ENCODE measurements around the gene IDNK.

The IDNK gene

DNA sequence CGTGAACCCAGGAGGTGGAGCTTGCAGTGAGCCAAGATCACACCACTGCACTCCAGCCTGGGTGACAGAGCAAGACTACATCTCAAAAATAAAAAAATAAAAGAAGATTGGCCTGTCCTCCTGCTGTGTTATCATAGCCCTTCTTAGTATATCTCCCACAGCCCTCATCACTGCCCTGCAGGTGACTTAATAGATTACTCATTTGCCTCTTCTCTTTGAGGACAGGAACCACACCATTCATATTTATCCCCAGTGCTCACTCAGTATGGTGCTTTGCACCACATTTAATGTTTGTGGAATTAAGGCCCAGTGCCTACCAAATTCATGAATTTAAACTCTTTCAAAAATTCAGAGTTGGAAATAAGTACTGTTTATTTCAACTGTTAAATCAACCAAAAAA, 10.3 kb downstream of the IDNK start:
- DNase-seq (ENCODE audit: low read depth in 2 of 3, low spot score in 1 of 3): no peak

DNA sequence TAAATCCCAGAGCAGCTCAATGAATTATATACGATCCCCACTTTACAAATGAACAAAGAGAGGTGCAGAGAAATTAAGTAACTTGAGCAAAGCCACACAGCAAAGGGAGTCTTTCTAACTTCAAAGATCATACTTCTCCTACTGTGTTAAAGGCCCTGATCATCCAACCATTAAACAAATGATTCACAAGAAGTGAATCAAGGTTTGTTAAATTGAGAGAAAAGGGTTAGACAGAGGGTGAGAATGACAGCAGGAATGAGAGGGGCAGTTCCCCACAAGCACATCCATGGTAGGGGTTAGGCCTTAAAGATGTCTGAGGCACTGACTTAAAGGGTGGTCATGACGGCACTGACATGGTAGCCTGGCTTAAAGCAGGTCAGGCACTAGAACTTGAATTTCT, 10.7 kb downstream of the IDNK start:
- DNase-seq (ENCODE audit: low read depth in 2 of 3, low spot score in 1 of 3): no peak

DNA sequence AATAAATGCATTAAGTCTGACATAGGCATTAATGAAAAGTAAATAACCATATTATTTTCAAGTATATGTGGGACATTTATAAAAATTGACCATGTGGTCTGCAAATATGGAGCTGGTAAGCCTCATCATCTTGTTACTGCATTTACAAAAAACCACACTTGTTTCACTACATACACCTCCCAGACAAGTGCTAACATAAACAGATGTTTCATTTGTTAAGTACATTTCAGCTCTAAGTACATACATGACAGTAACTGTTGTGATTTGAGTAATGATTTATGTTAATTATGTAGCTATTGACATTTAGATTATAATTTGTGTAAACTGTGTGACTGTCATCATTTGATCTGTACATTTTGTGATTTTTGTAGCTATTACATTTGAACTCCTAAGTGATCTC, 13.9 kb downstream of the IDNK start:
- no peak for DNase-seq (ENCODE audit: low read depth in 2 of 3, low spot score in 1 of 3)

DNA sequence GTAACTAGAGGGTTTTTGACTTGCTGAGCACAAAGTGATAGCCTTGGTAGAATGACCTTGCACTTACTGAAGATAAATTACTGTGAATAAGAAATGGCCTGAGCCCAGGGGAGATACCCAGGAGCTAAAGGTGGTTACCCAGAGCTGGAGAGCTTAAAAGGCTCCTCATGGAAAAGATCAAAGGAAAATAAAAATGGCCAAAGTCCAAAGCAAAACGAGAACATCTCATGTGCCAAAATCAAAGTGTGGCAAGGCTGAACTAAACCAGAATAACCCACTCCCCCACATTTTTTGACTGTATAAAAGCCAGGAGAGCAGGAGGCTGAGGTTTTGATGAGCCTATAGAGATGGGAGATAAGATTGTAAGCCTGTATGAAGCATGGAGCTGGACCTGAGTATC, 14.4 kb downstream of the IDNK start:
- no peak for DNase-seq (ENCODE audit: low read depth in 2 of 3, low spot score in 1 of 3)

DNA sequence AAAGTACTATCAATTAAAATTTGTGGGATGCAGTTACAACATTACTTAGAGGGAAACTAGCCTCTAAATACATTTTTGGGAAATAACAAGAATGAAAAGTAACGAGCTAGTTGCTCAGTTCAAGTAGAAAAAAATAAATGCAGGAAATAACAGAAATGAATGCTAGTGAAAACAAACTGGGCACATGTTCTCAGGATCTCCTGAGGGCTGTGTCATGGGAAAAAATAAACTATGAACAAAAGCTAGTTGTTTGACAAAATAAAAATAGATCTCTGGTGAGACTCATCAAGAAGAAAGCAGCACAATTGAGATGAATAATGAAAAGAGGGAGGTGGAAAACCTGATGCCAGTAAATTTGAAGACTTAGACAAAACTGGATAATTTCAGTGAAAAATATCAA, 16.3 kb downstream of the IDNK start:
- no peak for DNase-seq (ENCODE audit: low read depth in 2 of 3, low spot score in 1 of 3)

DNA sequence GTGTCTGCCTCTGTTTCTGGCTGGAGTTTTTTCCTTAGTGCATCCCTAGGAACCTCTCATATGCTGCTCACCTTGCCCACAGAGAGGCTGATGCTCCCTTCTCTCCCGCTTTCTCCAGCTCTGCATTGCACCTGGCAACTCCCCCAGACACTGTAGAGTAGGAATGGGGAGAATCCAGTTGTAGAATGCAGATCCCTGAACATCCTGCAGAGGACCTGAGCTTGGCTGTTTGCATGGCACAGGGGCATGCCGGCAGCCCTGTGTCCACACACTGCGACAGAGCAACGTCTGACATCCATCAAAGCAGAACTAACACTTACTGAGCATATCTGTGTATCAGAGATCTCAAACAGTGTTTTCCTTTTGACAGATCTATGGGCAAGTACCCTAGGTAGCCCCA, 19.9 kb downstream of the IDNK start:
- no peak for DNase-seq (ENCODE audit: low read depth in 2 of 3, low spot score in 1 of 3)

DNA sequence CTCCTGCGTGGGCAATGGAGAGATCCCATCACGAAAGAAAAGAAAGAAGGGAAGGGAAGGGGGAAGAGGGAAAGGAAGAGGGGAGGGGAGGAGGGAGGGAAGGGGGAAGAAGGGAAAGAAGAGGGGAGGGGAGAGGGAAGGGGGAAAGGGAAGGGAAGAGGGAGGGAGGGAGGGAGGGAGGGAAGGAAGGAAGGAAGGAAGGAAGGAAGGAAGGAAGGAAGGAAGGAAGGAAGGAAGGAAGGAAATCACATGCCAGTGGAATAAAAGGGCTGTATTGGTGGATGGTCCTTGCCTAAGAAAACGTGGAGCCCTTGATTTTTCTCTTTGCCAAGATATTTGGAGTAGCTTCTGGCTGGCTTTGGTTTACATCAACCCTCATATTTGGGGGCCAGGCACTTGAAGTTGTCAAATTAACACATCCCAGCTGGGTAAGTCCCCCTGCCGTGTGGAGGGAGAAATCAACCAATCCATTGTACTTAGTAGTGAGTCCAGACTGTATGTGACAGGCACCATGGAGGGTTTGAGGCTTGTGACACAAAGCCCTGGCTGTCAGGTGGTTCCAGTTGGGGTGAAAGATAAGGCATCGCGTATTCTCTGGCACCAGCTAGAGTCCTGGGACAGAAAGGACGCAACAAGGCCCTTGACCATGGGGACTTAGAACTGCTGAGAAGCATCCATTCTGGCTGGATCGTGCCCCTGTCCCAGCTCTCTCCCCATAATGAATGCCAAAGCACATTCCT, 23.7 kb downstream of the IDNK start:
- no peak for DNase-seq (ENCODE audit: low read depth in 2 of 3, low spot score in 1 of 3)

DNA sequence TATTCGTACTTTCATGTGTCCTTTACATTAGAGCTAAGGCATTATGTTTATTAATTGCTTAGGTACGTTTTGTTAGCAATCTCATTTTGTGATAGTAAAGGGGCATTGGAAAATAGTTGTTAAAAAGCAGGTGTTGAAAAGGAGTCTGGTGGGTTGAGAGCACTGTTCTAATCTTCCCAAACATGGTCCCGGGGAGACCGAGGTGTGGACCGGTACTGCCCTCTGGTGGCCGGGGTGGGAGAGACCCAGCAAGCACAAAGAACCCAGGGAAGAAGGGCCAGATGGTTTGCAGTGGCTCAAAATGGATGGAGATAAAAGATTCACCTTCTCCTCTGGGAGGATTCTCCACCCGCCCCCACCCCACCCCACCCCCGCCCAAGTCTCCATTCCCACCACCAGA, 26.1 kb downstream of the IDNK start:
- peak; percentile 31 to 64 (median 58) for DNase-seq (ENCODE audit: low read depth in 2 of 3, low spot score in 1 of 3)

DNA sequence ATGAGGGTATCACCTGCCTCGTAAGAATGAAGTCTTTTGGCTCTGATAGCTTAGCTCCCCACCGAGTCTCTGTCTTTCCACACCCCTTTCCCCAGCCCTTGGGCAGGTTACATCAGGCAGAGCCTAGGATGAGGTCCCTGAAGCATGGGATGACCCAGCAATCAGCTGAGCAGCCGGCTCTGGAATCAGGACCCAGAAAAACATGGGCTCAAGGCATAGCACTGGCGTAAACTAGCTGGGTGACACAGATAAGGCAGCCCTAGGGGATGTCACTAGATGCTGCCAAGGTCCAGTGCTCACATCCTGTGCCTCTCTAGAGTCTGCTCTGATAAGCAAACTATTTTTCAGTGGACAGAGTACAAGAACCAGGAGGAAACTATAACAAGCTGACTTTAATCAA, 26.6 kb downstream of the IDNK start:
- DNase-seq (ENCODE audit: low read depth in 2 of 3, low spot score in 1 of 3): no peak

DNA sequence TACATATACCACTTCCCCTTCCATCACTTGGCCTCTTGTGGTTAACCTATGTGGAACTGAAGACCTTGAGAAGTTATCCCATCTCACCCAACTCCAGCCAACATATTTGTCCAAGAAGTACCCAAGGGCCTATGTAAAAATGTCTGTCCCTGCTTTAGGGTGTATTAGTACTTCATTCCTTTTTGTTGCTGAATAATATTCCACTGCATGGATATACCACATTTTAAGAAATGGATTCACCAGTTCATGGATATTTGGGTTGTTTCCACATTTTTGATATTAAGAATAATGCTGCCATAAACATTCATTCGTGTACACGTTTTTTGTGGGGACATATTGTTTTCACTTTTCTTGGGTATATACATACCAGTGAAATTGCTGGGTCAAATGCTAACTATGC, 28.6 kb downstream of the IDNK start:
- no peak for DNase-seq (ENCODE audit: low read depth in 2 of 3, low spot score in 1 of 3)

DNA sequence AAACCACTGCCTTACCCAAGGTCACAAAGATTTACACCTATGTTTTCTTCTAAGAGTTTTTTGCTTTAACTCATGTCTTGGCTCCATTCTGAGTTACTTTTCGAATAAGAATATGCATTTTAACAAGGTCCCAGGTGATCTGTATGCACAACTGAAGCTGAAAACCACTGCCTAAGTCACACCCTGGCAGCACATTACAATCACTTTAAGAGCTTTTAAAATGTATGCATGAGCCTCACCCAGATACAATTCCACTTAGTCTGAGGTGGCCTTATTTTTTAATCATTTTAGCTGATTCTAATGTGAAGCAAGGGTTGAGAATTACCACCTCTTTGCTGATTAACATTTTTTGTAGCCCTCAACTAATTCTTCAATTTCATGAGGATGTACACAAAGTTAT, 29.5 kb downstream of the IDNK start:
- no peak for DNase-seq (ENCODE audit: low read depth in 2 of 3, low spot score in 1 of 3)

DNA sequence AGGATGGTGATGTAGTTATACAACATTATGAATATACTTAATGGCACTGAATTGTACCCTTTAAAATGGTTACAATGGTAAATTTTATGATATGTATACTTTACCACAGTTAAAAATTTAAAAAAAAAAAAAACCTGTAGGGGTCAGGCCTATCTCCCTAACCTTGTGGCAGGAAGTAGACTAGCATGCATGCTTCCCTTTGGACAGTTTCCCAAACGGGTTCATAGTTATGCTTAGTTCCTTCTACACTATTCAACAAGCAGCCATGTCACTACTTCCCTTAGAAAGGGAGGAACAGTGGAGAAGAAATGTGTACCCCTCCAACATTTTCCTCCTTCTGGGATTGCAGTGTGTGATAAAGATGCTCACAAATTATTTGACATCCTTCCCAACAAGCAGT, 32.5 kb downstream of the IDNK start:
- DNase-seq (ENCODE audit: low read depth in 2 of 3, low spot score in 1 of 3): no peak

DNA sequence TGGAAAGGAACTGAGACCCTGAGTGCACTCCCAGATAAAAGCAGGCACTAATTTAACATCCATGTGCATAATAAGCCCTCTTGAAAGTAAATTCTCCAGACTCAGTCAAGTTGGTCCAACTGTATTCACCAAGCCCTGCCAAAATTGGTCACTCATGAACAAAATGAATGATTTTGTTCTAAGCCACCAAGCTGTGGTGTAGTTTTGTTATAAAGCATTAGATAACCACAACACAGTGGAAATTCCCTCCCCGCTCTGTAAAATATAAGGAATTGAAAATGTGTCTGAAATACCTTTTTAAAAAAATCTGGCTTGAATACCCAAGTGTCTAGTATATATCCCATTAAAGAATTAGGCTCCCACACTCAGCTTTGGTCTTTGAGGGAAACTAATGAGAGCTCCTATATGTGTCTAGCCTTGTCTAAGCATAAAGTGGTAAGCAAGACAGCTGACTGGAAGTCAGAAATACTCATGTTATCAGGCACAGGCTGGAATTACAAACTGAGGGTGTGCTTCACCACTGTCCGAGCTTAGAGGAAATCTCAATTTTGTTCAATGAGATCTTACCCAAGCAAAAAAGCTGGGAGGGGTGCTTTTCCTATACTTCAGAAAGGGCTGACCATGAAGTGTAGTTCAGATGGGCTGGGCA, 33.2 kb downstream of the IDNK start:
- DNase-seq (ENCODE audit: low read depth in 2 of 3, low spot score in 1 of 3): no peak

DNA sequence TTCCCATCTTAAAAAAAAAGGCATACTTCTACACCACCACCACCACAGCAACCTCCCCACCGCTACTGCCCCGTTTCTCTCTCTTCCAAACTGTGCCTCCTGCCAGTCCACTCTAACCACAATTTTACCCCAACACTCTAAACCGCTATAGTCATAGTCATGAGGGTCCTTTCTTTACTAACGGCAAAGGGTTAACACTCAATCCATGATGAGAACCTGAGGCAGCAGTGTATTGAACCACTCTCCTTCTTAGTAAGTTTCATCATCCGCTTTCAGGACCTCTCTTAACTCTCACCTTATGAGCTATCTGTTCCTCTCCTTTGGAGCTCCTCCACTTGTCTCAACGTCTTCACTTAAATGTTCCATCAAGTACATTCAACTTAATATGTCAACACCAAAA, 34.0 kb downstream of the IDNK start:
- no peak for DNase-seq (ENCODE audit: low read depth in 2 of 3, low spot score in 1 of 3)

DNA sequence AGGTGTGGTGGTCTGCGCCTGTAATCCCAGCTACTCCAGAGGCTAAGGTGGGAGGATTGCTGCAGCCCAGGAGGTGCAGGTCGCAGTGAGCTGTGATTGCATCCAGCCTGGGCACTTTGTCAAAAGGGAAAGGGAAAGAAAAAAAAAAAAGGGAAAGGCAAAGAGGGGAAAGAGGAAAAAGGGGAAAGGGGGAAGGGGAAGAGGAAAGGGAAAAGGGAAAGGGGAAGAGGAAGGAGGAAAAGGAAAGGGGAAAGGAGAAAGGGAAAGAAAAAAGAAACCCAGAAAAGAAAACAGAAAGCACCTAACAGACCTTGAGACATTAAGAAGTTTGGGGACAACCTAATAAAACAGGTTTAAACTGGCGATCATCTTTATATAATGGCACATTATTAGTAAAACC, 40.0 kb downstream of the IDNK start:
- DNase-seq (ENCODE audit: low read depth in 2 of 3, low spot score in 1 of 3): no peak

DNA sequence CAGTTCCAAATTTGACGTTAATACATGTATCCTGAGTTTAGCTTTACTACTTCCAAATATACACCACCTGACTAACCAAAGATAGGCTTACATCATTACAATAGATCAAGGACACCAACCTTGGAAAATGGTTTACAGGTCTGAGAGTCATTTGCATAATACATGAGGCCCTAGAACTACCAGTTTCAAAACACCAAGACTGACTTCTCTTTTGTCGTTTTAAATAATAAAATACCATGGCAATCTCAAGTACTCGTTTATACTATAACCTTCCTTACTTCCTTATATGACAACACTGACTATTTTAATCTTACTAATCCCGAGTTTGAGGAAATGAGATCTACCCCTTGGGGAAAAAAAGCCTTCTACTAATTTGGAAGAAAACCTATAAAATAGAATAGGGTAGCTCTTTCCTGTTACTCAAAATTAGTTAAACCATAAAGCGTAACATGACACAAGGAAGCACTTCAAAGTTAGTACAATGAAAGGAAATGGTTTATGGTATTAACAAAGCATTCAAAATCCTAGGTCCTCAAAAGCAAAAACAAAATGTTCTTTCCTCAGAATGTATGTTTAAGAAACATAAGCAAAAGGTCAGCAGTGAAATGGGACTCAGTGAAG, 42.7 kb downstream of the IDNK start:
- no peak for DNase-seq (ENCODE audit: low read depth in 2 of 3, low spot score in 1 of 3)

DNA sequence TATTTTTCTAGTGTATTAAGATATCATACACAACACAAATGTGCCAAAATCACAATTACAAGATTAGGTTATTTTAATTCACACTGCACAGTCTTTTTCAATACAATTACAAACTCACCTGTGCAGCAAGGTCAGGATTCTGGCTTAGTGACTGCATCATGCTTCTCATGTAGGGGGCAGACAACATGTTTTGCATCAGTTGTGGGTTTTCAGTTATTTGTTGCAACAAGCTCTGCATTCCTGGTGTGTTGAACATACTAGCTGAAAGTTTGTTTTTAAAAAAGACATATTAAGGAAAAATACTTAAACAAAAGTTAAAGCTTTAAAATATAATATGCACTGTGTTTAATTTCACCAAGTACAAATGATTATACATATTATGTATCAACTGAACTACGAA, 46.1 kb downstream of the IDNK start:
- no peak for DNase-seq (ENCODE audit: low read depth in 2 of 3, low spot score in 1 of 3)

DNA sequence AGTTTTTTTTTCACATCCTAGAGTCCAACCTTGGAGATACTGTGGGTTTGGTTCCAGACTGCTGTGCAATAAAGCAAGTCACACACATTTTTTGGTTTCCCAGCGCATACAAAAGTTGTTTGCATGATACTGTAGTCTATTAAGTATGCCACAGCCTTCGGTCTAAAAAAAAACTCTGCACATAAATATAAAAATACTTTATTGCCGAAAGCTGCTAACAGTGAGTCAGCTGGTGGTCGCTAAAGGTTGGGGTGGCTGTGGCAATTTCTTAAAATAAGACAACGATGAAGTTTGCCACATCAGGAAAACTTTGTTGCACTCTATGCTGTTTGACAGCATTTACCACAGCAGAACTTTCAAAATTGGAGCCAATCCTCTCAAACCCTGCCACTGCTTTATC, 47.4 kb downstream of the IDNK start:
- no peak for DNase-seq (ENCODE audit: low read depth in 2 of 3, low spot score in 1 of 3)

DNA sequence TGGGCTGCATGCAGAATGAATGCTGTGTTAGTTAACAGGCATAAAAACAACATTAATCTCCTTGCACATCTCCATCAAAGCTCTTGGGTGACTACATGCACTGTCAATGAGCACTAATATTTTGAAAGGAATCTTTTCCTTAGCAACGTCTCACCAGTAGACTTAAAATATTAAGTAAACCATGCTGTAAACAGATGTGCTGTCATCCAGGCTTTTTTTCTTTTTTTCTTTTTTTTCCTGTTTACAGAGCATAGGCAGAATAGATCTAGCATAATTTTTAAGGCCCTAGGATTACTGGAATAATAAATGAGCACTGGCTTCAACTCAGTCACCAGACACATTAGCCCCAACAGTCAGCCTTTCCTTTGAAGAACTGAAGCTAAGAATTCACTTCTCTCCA, 48.5 kb downstream of the IDNK start:
- DNase-seq (ENCODE audit: low read depth in 2 of 3, low spot score in 1 of 3): no peak

DNA sequence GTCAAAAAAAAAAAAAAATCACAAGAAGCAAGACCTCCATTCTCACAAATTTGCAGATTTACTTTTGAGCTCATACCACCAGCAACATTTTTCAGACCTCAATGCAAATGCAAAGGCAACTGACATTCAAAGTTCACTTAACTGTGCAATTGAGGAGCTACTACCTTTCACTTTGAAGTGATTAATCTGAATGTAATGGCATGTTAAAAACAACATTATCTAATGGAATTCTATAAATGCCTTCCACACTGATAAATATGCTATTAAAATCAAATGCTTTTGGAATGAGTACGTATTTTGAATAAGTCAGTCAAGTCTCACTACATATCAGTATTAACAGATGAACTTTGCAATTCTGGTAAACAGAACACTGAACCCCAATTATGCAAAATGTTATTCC, 52.5 kb downstream of the IDNK start:
- no peak for DNase-seq (ENCODE audit: low read depth in 2 of 3, low spot score in 1 of 3)

DNA sequence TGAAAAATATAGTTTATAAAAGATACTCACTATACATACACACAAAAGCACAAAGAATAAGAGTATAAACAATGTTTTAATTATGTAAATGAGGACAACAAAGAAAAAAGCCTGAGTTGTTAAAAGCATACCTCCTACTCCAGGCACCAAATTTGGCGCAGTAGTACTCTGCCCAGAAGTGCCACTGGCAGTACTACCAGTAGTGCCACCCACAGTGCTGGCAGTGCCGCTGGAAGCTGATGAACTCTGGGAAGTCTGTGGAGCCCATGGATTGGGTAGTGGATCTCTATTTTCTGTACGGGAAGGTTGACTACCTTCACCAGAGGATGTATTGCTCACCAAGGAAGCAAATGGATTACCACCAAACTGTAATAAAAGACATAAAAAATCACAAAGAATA, 54.7 kb downstream of the IDNK start:
- DNase-seq (ENCODE audit: low read depth in 2 of 3, low spot score in 1 of 3): no peak

DNA sequence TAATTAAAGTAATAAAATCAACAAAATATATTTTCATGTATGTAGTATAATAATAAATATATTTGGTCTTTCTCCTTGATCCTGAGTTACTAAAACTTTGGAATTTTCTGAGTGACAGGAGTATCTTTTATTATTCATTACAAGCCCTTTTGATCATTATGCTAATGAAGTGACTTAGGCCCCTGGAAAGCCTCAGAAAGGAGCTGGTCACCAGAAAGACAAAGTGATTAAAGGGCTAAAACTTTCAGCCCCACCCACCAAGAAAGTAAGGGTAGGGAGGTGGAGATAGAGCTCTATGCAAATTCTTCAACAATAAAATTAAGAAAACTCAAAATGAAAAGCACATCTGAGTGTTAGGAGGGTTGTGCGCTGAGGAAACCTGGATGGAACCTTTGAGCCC, 57.3 kb downstream of the IDNK start:
- no peak for DNase-seq (ENCODE audit: low read depth in 2 of 3, low spot score in 1 of 3)

DNA sequence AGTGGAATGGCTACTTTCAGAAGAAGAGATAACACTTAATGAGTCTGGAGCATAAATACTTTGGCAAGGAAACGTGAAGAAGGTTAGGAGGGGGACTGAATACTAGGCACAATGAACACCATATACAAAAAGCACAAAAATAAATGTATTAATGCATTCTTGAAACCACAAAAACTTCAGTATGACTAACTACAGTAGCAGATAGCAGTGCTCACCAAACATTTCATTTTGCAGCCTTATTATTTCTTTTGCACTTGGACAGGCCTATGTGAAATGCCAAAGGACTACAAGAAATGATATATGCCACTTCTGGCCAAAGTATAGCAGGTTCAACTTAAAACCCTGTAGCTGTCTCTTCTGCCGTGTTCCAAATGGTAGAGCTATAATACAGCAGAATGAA, 58.5 kb downstream of the IDNK start:
- no peak for DNase-seq (ENCODE audit: low read depth in 2 of 3, low spot score in 1 of 3)

Measured in stimulated activated CD4-positive, alpha-beta T cell treated with anti-CD3 and anti-CD28 coated beads, Interleukin-12 subunit alpha, Interleukin-12 subunit beta, amount 100 ng/mL, for 48 hours (primary cell).